Measurements from ENCODE around the gene MAGI2. TPM values are rescaled to one million over a fixed set of nuclear protein-coding genes. Genes with fewer than 3 reads are reported as not detected.
A peak's percentile ranks its signal among the peaks of the same experiment; 100 is the strongest.

MAGI2 gene
- polyA plus RNA-seq, 1 donor, result 2.6 TPM

GRCh38 chr7:79227044-79227443 is 226.4 kb downstream of the MAGI2 start:
- 80% methylated on average over 1 of the region's 1 CpG for WGBS (ENCODE audit: insufficient coverage, low lambda C conversion rate)
- Histone ChIP-seq H3K36me3 (ENCODE audit: control insufficient read depth, insufficient read depth, low read length) (no peaks in the 10 kb centered on the region), H3K27me3 (ENCODE audit: control insufficient read depth, insufficient read depth, low read length) (no peaks in the 10 kb centered on the region), H3K9me3 (ENCODE audit: control insufficient read depth, low read depth, low read length) (no peaks in the 10 kb centered on the region), H3K27ac (ENCODE audit: low read length) (no peak overlapping the region), H3K4me3 (ENCODE audit: low read length) (no peak overlapping the region), H3K4me1 (ENCODE audit: control insufficient read depth, insufficient read depth, low read length) (no peaks in the 10 kb centered on the region)
- DNase-seq, result no peak

DNA sequence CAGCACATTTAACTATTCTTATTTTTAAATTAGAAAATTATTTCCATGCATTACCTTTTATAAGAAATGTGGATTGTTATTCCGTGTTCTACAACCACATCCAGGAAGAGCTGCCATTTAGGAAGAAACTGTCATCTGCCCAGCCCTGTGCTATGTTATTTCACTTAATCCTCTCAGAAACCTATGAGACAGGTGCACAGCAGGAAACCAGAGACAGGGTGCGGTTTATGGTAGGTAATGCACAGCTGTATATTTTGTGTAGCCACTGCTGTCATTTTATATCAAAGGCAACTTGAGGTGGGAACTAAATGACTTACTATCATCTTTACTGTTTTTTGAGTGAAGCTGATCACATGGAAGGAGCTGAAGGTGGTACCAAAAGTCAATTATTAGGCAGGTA is 232.3 kb downstream of the MAGI2 start:
- H3K4me3 ChIP-seq (ENCODE audit: low read length), result no peak overlapping the region
- no peaks in the 10 kb centered on the region for H3K4me1 ChIP-seq (ENCODE audit: control insufficient read depth, insufficient read depth, low read length)
- no peaks in the 10 kb centered on the region for H3K36me3 ChIP-seq (ENCODE audit: control insufficient read depth, insufficient read depth, low read length)
- DNase-seq, result no peak
- no peak overlapping the region for H3K27ac ChIP-seq (ENCODE audit: low read length)
- H3K27me3 ChIP-seq (ENCODE audit: control insufficient read depth, insufficient read depth, low read length), result no peaks in the 10 kb centered on the region
- H3K9me3 ChIP-seq (ENCODE audit: control insufficient read depth, low read depth, low read length), result no peaks in the 10 kb centered on the region
- WGBS (ENCODE audit: insufficient coverage, low lambda C conversion rate), result 100% methylated on average over 1 of the region's 2 CpGs

DNA sequence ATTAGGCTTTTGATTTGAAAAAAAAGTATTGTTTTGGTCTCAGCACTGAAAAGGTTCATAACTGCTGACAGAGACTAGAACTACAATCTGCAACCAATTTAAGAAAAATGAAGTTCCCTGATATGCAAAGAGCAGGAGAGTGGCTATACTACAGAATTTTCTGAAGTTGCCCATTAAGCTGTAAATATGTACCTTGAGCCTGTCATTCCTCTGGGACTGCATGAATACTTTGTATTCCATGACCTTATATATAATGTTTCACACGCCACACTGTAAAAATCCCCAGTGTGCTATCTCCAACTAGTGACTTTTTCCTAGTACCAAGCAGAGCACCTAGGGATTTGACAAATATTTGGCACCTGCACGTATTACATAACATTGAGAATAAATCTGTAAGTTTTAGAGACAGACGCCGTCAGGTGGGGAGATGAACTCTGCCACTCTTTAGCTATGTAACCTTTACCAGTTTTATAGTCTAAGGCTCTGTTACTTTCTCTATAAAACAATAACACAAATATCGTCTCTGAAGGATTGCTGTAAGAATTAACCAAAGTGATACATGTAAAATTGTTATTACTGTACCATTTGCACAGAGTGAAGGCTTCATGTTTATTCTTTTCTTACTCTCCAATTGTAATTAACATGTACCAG is 235.4 kb downstream of the MAGI2 start:
- DNase-seq, result peak in 1 of 2 donors; percentile 29
- WGBS (ENCODE audit: insufficient coverage, low lambda C conversion rate), result 83% methylated on average over 1 of the region's 5 CpGs
- Histone ChIP-seq H3K27ac (ENCODE audit: low read length) (no peak overlapping the region), H3K4me1 (ENCODE audit: control insufficient read depth, insufficient read depth, low read length) (no peaks in the 10 kb centered on the region), H3K36me3 (ENCODE audit: control insufficient read depth, insufficient read depth, low read length) (no peaks in the 10 kb centered on the region), H3K27me3 (ENCODE audit: control insufficient read depth, insufficient read depth, low read length) (no peaks in the 10 kb centered on the region), H3K4me3 (ENCODE audit: low read length) (no peak overlapping the region), H3K9me3 (ENCODE audit: control insufficient read depth, low read depth, low read length) (no peaks in the 10 kb centered on the region)

DNA sequence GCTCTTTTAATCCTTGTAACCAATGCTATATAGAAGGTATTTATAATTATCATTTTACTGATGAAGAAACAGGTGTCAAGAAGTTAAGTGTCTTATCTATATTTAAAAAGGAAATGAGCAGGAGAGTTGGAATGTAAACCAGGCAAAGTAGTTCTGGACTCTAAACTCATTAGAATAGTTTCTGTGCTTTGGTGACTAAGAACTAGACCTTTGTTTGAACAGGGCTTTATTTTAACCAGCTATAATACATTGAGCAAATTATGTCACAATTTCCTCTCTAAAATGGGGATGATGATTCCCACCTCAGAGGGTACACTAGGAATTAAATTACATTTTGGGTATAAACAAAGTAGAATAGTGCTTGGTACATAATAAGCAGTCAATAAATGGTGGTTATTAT is 236.0 kb downstream of the MAGI2 start:
- Histone ChIP-seq H3K27me3 (ENCODE audit: control insufficient read depth, insufficient read depth, low read length) (no peaks in the 10 kb centered on the region), H3K4me3 (ENCODE audit: low read length) (no peak overlapping the region), H3K36me3 (ENCODE audit: control insufficient read depth, insufficient read depth, low read length) (no peaks in the 10 kb centered on the region), H3K9me3 (ENCODE audit: control insufficient read depth, low read depth, low read length) (no peaks in the 10 kb centered on the region), H3K27ac (ENCODE audit: low read length) (no peak overlapping the region), H3K4me1 (ENCODE audit: control insufficient read depth, insufficient read depth, low read length) (no peaks in the 10 kb centered on the region)
- peak in 1 of 2 donors; percentile 44 for DNase-seq

GRCh38 chr7:79216236-79216635 is 237.2 kb downstream of the MAGI2 start:
- no peaks in the 10 kb centered on the region for H3K27me3 ChIP-seq (ENCODE audit: control insufficient read depth, insufficient read depth, low read length)
- no peak overlapping the region for H3K4me3 ChIP-seq (ENCODE audit: low read length)
- no peaks in the 10 kb centered on the region for H3K4me1 ChIP-seq (ENCODE audit: control insufficient read depth, insufficient read depth, low read length)
- H3K36me3 ChIP-seq (ENCODE audit: control insufficient read depth, insufficient read depth, low read length), result no peaks in the 10 kb centered on the region
- H3K9me3 ChIP-seq (ENCODE audit: control insufficient read depth, low read depth, low read length), result no peaks in the 10 kb centered on the region
- H3K27ac ChIP-seq (ENCODE audit: low read length), result no peak overlapping the region
- no peak for DNase-seq
- 100% methylated on average over 1 of the region's 4 CpGs for WGBS (ENCODE audit: insufficient coverage, low lambda C conversion rate)

DNA sequence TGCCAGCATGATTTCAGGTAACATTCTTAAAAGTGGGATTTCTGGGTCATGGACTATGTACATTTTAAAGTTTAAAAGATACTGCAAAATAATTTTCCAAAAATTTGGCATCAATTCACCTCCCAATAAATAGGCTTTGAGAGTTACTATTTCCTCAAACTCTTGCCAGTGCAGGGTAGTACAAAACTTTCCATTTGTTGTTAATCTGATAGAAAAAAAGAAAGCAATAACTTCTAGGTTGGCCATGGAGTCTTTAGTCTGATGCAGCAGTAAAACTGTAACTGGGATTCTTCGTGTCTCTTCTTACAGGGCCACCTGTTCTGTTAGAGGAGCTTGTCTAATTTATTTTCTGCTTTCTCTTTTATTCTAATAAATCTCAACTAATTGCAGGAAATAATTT is 241.1 kb downstream of the MAGI2 start:
- H3K27ac ChIP-seq (ENCODE audit: low read length), result no peak overlapping the region
- no peaks in the 10 kb centered on the region for H3K36me3 ChIP-seq (ENCODE audit: control insufficient read depth, insufficient read depth, low read length)
- no peaks in the 10 kb centered on the region for H3K27me3 ChIP-seq (ENCODE audit: control insufficient read depth, insufficient read depth, low read length)
- no peaks in the 10 kb centered on the region for H3K9me3 ChIP-seq (ENCODE audit: control insufficient read depth, low read depth, low read length)
- no peak for DNase-seq
- no CpG with 5 or more reads among the region's 1 CpG for WGBS (ENCODE audit: insufficient coverage, low lambda C conversion rate)
- H3K4me1 ChIP-seq (ENCODE audit: control insufficient read depth, insufficient read depth, low read length), result no peaks in the 10 kb centered on the region
- H3K4me3 ChIP-seq (ENCODE audit: low read length), result no peak overlapping the region

GRCh38 chr7:79211724-79212123 is 241.7 kb downstream of the MAGI2 start:
- 100% methylated on average over 1 of the region's 2 CpGs for WGBS (ENCODE audit: insufficient coverage, low lambda C conversion rate)
- Histone ChIP-seq H3K4me3 (ENCODE audit: low read length) (no peak overlapping the region), H3K4me1 (ENCODE audit: control insufficient read depth, insufficient read depth, low read length) (no peaks in the 10 kb centered on the region), H3K9me3 (ENCODE audit: control insufficient read depth, low read depth, low read length) (no peaks in the 10 kb centered on the region), H3K27ac (ENCODE audit: low read length) (no peak overlapping the region), H3K36me3 (ENCODE audit: control insufficient read depth, insufficient read depth, low read length) (no peaks in the 10 kb centered on the region), H3K27me3 (ENCODE audit: control insufficient read depth, insufficient read depth, low read length) (no peaks in the 10 kb centered on the region)
- no peak for DNase-seq

- Histone ChIP-seq H3K27me3 (ENCODE audit: control insufficient read depth, insufficient read depth, low read length) (no peaks in the 10 kb centered on the region), H3K4me1 (ENCODE audit: control insufficient read depth, insufficient read depth, low read length) (no peaks in the 10 kb centered on the region), H3K9me3 (ENCODE audit: control insufficient read depth, low read depth, low read length) (peaks cover 2% of the 10 kb centered on the region), H3K36me3 (ENCODE audit: control insufficient read depth, insufficient read depth, low read length) (no peaks in the 10 kb centered on the region), H3K27ac (ENCODE audit: low read length) (no peak overlapping the region), H3K4me3 (ENCODE audit: low read length) (no peak overlapping the region)
- WGBS (ENCODE audit: insufficient coverage, low lambda C conversion rate), result no CpG with 5 or more reads among the region's 2 CpGs
- DNase-seq, result no peak
Observed at GRCh38 chr7:79199961-79200360, 253.5 kb downstream of the MAGI2 start.

- H3K9me3 ChIP-seq (ENCODE audit: control insufficient read depth, low read depth, low read length), result peaks cover 2% of the 10 kb centered on the region
- 87% methylated on average over 5 of the region's 6 CpGs for WGBS (ENCODE audit: insufficient coverage, low lambda C conversion rate)
- no peak overlapping the region for H3K27ac ChIP-seq (ENCODE audit: low read length)
- no peaks in the 10 kb centered on the region for H3K4me1 ChIP-seq (ENCODE audit: control insufficient read depth, insufficient read depth, low read length)
- no peaks in the 10 kb centered on the region for H3K36me3 ChIP-seq (ENCODE audit: control insufficient read depth, insufficient read depth, low read length)
- no peaks in the 10 kb centered on the region for H3K27me3 ChIP-seq (ENCODE audit: control insufficient read depth, insufficient read depth, low read length)
- no peak for DNase-seq
- H3K4me3 ChIP-seq (ENCODE audit: low read length), result no peak overlapping the region
Observed at GRCh38 chr7:79199266-79199665, 254.2 kb downstream of the MAGI2 start.

DNA sequence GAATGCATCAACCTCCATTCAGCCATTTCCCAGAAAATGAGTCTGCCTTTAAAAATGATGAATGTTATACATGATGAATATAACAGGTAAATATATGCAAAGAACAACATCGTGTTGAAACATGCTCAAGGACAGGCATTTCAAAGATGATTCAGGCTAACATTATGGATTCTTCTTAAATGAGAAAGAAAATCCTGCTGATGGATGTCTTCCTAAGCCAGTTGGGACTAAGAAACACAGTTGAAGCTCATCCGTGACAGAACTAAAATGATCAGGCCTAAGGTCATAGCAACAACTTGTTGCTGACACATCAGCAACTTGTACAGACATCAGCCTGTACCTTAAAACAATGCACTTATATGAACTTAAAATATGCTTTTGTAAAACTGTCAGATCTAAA is 267.9 kb downstream of the MAGI2 start:
- WGBS (ENCODE audit: insufficient coverage, low lambda C conversion rate), result 88% methylated on average over 1 of the region's 2 CpGs
- H3K36me3 ChIP-seq (ENCODE audit: control insufficient read depth, insufficient read depth, low read length), result no peaks in the 10 kb centered on the region
- no peak for DNase-seq
- no peaks in the 10 kb centered on the region for H3K27me3 ChIP-seq (ENCODE audit: control insufficient read depth, insufficient read depth, low read length)
- no peak overlapping the region for H3K4me3 ChIP-seq (ENCODE audit: low read length)
- H3K27ac ChIP-seq (ENCODE audit: low read length), result no peak overlapping the region
- no peaks in the 10 kb centered on the region for H3K9me3 ChIP-seq (ENCODE audit: control insufficient read depth, low read depth, low read length)
- H3K4me1 ChIP-seq (ENCODE audit: control insufficient read depth, insufficient read depth, low read length), result no peaks in the 10 kb centered on the region

DNA sequence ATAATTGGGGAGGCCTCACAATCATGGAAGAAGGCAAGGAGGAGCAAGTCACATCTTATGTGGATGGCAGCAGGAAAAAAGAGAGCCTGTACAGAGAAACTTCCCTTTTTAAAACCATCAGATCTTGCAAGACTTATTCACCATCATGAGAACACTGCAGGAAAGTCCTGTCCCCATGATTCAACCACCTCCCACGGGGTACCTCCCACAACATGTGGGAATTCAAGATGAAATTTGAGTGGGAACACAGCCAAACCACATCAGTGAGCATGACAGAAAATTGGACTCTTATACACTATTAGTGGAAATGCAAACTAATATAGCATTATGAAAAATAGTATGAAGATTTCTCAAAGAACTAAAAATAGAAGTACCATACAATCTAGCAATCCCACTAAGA is 271.2 kb downstream of the MAGI2 start:
- no CpG with 5 or more reads among the region's 1 CpG for WGBS (ENCODE audit: insufficient coverage, low lambda C conversion rate)
- H3K36me3 ChIP-seq (ENCODE audit: control insufficient read depth, insufficient read depth, low read length), result no peaks in the 10 kb centered on the region
- no peaks in the 10 kb centered on the region for H3K4me1 ChIP-seq (ENCODE audit: control insufficient read depth, insufficient read depth, low read length)
- DNase-seq, result no peak
- H3K27ac ChIP-seq (ENCODE audit: low read length), result no peak overlapping the region
- H3K4me3 ChIP-seq (ENCODE audit: low read length), result no peak overlapping the region
- H3K27me3 ChIP-seq (ENCODE audit: control insufficient read depth, insufficient read depth, low read length), result no peaks in the 10 kb centered on the region
- H3K9me3 ChIP-seq (ENCODE audit: control insufficient read depth, low read depth, low read length), result no peaks in the 10 kb centered on the region
